ENCODE results near the gene SSBP2.
A peak's percentile ranks its signal among the peaks of the same experiment; 100 is the strongest.

Gene SSBP2

DNA sequence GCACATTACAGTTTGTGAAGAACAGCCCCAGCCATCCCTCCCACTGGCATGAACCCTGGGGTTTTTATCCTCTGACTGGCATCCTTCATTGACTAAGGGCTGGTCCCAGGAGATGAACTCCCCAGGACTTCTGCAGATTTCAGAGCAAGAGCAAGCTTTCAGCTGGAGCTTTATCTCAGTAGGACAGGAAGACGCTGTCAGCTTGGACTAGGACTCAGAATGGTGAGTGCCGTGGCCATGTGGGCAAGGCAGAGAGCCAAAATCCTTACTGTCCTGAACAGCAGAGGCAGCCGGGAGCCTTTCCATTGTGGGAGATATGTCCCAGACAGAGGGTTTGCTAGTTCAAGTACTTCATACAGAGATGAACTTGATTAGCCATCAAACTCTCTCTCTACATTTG, 353.7 kb downstream of the SSBP2 start:
- H3K4me3 ChIP-seq (ENCODE audit: low read length), result no peak overlapping the region
- DNase-seq (ENCODE audit: low read depth), result no peak
- TF ChIP-seq CTCF (IDR thresholded peaks at IDR 0.05; ENCODE audit: insufficient read depth, low read depth, low read length, missing control alignments), result no peak

- TF ChIP-seq CTCF (IDR thresholded peaks at IDR 0.05; ENCODE audit: insufficient read depth, low read depth, low read length, missing control alignments), result no peak
- no peak for DNase-seq (ENCODE audit: low read depth)
- H3K4me3 ChIP-seq (ENCODE audit: low read length), result no peak overlapping the region
These were observed 355.6 kb downstream of the SSBP2 start for GRCh38 chr5:81395262-81395661.

DNA sequence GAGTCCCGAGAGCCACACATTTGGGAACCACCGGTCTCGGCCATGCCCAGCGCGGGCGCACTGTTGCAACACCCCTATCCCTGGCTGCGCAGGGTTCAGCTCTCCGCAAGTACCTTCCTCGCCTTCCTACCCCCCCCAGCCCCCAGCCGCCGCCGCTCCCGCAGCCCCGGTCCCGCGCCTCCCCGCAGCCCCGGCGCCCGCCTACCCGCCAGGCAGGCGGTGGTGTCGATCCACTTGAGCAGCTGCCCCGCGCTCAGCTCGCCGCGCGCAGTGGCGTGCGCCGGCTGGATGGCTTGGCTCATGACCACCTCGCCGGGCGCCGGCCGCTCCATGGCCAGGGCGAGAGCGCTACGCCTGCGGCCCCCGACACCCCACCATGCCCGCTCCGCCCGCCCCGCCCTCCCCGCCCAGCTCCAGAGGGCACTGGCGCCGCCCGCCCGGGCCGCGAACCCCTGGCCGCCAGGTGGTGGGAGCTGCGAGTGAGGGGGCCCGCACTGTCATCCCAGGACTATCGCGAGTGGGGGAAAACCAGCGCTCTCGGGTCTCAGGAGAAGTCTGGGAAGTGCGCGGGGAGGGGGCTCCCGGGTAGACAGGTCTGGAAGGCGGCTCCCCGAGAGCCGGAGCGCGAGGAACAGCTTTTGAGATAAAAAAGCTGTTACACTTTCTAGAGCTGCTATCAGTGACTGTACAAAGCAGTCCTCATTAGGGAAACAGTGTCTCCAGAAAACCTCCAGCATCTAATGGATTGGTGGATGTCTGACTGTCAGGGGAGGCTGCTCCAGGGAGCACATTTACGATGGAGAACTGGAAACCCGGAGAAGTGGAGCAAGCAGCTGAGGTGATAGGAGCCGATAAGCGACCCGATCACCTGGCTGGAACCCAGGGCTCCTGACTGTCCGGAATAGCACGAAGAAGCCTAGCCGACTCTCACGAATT, 356.8 kb downstream of the SSBP2 start, which contains the start of gene ACOT12:
ACOT12 (minus strand) TSS at position 352 of the 936 bp plus-strand sequence; CDS start at position 332, 20 bp downstream.
- peak; percentile 25 for DNase-seq (ENCODE audit: low read depth)
- TF ChIP-seq CTCF (IDR thresholded peaks at IDR 0.05; ENCODE audit: insufficient read depth, low read depth, low read length, missing control alignments), result no peak
- peak within 1 kb of the TSS; percentile 20 for H3K4me3 ChIP-seq (ENCODE audit: low read length)

DNA sequence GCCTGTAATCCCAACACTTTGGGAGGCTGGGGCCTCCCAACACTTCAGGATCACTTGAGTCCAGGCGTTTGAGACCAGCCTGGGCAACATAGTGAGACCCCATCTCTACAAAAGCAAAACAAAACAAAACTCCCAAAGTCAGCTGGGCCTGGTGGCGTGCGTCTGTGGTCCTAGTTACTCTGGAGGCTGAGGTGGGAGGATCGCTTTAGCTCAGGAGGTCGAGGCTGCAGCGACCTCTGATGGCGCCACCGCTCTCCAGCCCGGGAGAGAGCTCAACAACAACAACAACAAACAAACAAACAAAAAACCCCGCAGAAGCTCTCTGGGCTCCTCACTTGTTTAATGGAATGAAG, 357.5 kb downstream of the SSBP2 start:
- TF ChIP-seq CTCF (IDR thresholded peaks at IDR 0.05; ENCODE audit: insufficient read depth, low read depth, low read length, missing control alignments), result peak; percentile 2
- peak overlapping the region; percentile 20 for H3K4me3 ChIP-seq (ENCODE audit: low read length)

DNA sequence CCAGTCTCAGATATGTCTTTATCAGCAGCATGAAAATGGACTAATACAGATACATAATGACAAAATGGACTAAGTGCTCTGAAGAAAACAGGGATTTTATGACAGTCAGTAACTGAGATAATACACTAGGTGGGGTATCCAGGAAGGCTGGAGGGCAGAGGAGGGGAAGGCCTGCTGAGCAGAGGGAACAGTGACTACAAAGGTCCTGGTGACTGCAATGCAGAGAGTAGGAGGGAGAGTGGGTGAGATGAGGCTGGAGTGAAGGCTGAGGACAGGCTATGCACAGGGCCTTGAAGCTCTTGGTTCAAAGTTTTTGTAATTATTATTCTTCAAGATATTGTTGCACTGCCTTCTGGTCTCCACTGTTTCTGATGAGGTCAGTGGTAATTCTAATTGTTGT, 361.9 kb downstream of the SSBP2 start:
- no peak for TF ChIP-seq CTCF (IDR thresholded peaks at IDR 0.05; ENCODE audit: insufficient read depth, low read depth, low read length, missing control alignments)
- H3K4me3 ChIP-seq (ENCODE audit: low read length), result no peak overlapping the region
- DNase-seq (ENCODE audit: low read depth), result no peak

More for the DNA sequence above, 357.5 kb downstream of the SSBP2 start:
- no peak for DNase-seq (ENCODE audit: low read depth)

GRCh38 chr5:81388169-81388568, 362.7 kb downstream of the SSBP2 start:
- DNase-seq (ENCODE audit: low read depth), result no peak
- H3K4me3 ChIP-seq (ENCODE audit: low read length), result no peak overlapping the region
- TF ChIP-seq CTCF (IDR thresholded peaks at IDR 0.05; ENCODE audit: insufficient read depth, low read depth, low read length, missing control alignments), result no peak

Measured in epithelial cell of esophagus (primary cell).